Measurements from ENCODE around the gene PRKCA. TPM values are rescaled to one million over a fixed set of nuclear protein-coding genes. Genes with fewer than 3 reads are reported as not detected.
"Not testable (repeated sequence)": the region's sequence is repeated elsewhere in the genome, so short reads cannot be mapped to it uniquely, and the experiment has no call there.

Gene PRKCA
- total RNA-seq, 1 donor from 2014 or later: 2.2 TPM

DNA sequence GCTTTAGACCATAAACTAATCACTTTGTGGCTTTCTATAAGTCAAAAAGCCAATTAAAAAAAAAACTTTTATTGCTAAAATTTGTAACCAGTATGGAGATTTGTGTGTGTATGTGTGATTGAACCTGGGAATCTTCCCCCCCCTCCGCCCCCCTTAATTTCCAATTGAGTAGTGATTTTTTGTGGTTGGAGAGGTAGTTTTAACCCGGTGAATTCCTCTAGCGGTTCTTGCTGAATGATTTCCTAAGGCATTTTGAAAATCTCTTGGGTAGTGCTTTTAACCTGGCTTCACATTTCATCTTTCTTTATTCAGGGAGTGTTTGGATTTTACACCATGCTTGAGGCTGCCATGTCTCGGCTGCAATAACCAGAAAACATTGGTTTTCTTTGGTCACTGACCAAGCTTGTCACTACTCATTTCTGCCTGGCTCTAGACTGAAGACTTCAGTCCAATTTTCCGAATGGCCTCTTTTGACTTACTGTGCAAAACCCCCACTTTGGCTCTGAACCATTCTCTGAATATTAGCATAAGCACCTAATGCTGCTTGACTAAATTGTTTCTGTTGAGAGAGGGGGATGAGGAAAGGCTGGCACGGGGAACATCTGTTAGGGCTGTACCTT lies 35.6 kb downstream of the PRKCA start:
- H3K4me3 Mint-ChIP-seq: no peak overlapping the region

GRCh38 chr17:66338937-66339336 lies 36.5 kb downstream of the PRKCA start:
- no peak overlapping the region for H3K27ac Mint-ChIP-seq
- intact Hi-C loops (cut with micrococcal nuclease): no loop called here
- no peaks in the 10 kb centered on the region for H3K27me3 Mint-ChIP-seq
- no peak for ATAC-seq (ENCODE audit: low read depth)
- CTCF ChIA-PET: no interaction called here
- no peak overlapping the region for H3K4me3 Mint-ChIP-seq
- no peak for TF ChIP-seq CTCF (IDR thresholded peaks at IDR 0.05)
- H3K36me3 Mint-ChIP-seq (ENCODE audit: low read depth): no peaks in the 10 kb centered on the region
- H3K4me1 Mint-ChIP-seq: no peaks in the 10 kb centered on the region
- DNase-seq: no peak
- POLR2A ChIA-PET: no interaction called here
- no peaks in the 10 kb centered on the region for H3K9me3 Mint-ChIP-seq

More for the DNA sequence above, 35.6 kb downstream of the PRKCA start:
- no peak overlapping the region for H3K27ac Mint-ChIP-seq
- no peaks in the 10 kb centered on the region for H3K4me1 Mint-ChIP-seq
- no peak for DNase-seq
- TF ChIP-seq CTCF (IDR thresholded peaks at IDR 0.05): no peak
- no peaks in the 10 kb centered on the region for H3K9me3 Mint-ChIP-seq
- intact Hi-C loops (cut with micrococcal nuclease): no loop called here
- H3K27me3 Mint-ChIP-seq: peaks cover 4% of the 10 kb centered on the region
- ATAC-seq (ENCODE audit: low read depth): no peak
- CTCF ChIA-PET: no interaction called here
- POLR2A ChIA-PET: no interaction called here
- no peaks in the 10 kb centered on the region for H3K36me3 Mint-ChIP-seq (ENCODE audit: low read depth)

DNA sequence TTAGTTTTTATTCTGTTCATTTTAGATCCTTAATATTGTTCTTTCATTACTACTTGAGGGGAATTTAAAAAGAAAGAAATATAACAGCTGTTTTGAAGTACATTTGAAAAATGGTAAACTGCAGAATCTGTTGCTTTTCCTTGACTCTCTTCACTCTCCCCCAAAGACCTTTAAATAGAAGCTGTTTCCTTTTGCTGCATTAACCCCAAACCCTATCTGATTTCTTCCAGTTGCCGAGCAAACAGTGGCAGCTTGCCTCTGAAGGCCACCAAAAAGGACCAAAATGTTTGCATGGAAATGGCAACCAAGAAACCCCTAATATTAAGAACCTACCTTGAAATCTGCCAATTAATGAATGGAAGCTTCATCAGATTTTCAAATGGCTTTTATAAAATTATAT lies 37.1 kb downstream of the PRKCA start:
- CTCF ChIA-PET: no interaction called here
- POLR2A ChIA-PET: no interaction called here
- no peak overlapping the region for H3K4me3 Mint-ChIP-seq

DNA sequence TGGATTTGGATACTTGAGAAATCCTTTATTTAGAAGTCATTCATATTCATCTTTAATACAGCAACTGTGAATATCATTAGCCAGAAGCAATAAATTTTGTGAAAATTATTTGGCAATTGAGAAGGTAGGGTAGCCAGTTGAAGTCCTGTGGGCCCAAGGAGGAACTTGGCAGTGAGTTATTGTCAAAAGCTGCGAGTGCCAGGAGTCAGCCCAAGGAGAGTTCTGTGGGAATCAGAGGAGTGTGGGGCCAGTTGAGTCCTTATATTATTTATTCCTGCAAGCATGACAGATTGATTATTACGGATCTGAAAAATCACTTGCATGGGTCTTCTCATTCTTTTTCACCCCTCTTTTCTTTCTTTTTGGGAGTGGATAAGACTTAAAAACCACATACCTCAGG lies 38.3 kb downstream of the PRKCA start:
- DNase-seq (no peak), ATAC-seq (ENCODE audit: low read depth) (no peak)
- no peaks in the 10 kb centered on the region for H3K4me1 Mint-ChIP-seq
- H3K27me3 Mint-ChIP-seq: no peaks in the 10 kb centered on the region
- intact Hi-C loops (cut with micrococcal nuclease): no loop called here
- ChIA-PET CTCF (no interaction called here), POLR2A (no interaction called here)
- H3K9me3 Mint-ChIP-seq: no peaks in the 10 kb centered on the region
- no peak overlapping the region for H3K27ac Mint-ChIP-seq
- no peak overlapping the region for H3K4me3 Mint-ChIP-seq
- TF ChIP-seq CTCF (IDR thresholded peaks at IDR 0.05): no peak
- H3K36me3 Mint-ChIP-seq (ENCODE audit: low read depth): no peaks in the 10 kb centered on the region

More for the DNA sequence above, 37.1 kb downstream of the PRKCA start:
- Mint-ChIP-seq H3K4me1 (no peaks in the 10 kb centered on the region), H3K27me3 (no peaks in the 10 kb centered on the region), H3K36me3 (ENCODE audit: low read depth) (no peaks in the 10 kb centered on the region), H3K27ac (no peak overlapping the region), H3K9me3 (no peaks in the 10 kb centered on the region)
- intact Hi-C loops (cut with micrococcal nuclease): no loop called here
- DNase-seq (no peak), ATAC-seq (ENCODE audit: low read depth) (no peak)
- TF ChIP-seq CTCF (IDR thresholded peaks at IDR 0.05): no peak

GRCh38 chr17:66341462-66341861 lies 39.0 kb downstream of the PRKCA start:
- intact Hi-C loops (cut with micrococcal nuclease): no loop called here
- H3K27me3 Mint-ChIP-seq: no peaks in the 10 kb centered on the region
- DNase-seq (no peak), ATAC-seq (ENCODE audit: low read depth) (no peak)
- H3K4me1 Mint-ChIP-seq: no peaks in the 10 kb centered on the region
- no peaks in the 10 kb centered on the region for H3K36me3 Mint-ChIP-seq (ENCODE audit: low read depth)
- ChIA-PET CTCF (no interaction called here), POLR2A (no interaction called here)
- H3K4me3 Mint-ChIP-seq: no peak overlapping the region
- H3K27ac Mint-ChIP-seq: no peak overlapping the region
- no peaks in the 10 kb centered on the region for H3K9me3 Mint-ChIP-seq
- no peak for TF ChIP-seq CTCF (IDR thresholded peaks at IDR 0.05)

DNA sequence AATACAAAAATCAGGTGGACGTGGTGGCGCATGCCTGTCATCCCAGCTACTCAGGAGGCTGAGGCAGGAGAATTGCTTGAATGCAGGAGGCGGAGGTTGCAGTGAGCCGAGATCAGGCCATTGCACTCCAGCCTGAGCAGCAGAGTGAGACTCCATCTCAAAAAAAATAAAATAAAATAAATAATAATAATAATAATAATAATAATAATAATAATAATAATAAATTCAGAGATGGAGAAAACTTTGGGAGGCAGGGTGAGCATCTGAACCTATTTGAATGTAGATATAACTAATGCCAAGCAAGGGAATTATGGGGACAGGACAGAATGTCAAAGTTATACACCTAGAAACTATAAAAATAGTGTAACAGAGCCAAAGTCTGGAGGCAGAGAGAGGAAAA lies 39.9 kb downstream of the PRKCA start:
- POLR2A ChIA-PET; ATAC-seq (ENCODE audit: low read depth); CTCF ChIA-PET; H3K36me3 Mint-ChIP-seq (ENCODE audit: low read depth); intact Hi-C loops (cut with micrococcal nuclease); H3K27me3 Mint-ChIP-seq; H3K4me1 Mint-ChIP-seq; H3K27ac Mint-ChIP-seq; DNase-seq; H3K9me3 Mint-ChIP-seq; H3K4me3 Mint-ChIP-seq: not testable (repeated sequence)
